Type B pancreatic cell (in vitro differentiated cells): Measurements from ENCODE around the gene CDC42EP5. TPM values are rescaled to one million over a fixed set of nuclear protein-coding genes. Genes with fewer than 3 reads are reported as not detected.
A peak's percentile ranks its signal among the peaks of the same experiment; 100 is the strongest.

ENCODE experiments used
- DNase-seq: peaks from one replicate; pipeline ENCODE4 v3.0.0; 2021; ENCODE audit warnings: mixed read lengths; ENCODE audit not compliant: unreplicated experiment; ENCODE audit errors: extremely low spot score
- H3K27ac Mint-ChIP-seq: 2 replicates; pipeline ENCODE4 v1.8.0; 2021; ENCODE audit warnings: mild to moderate bottlenecking, mixed read lengths
- H3K27me3 Mint-ChIP-seq: 2 replicates; pipeline ENCODE4 v1.8.0; 2021; ENCODE audit warnings: mixed read lengths
- H3K36me3 Mint-ChIP-seq: 2 replicates; pipeline ENCODE4 v1.8.0; 2021; ENCODE audit warnings: mixed read lengths
- H3K4me1 Mint-ChIP-seq: one replicate; pipeline ENCODE4 v1.8.0; 2021; ENCODE audit warnings: mixed read lengths; ENCODE audit not compliant: unreplicated experiment
- H3K4me3 Mint-ChIP-seq: 2 replicates; pipeline ENCODE4 v1.8.0; 2021; ENCODE audit warnings: mild to moderate bottlenecking, mixed read lengths
- H3K9me3 Mint-ChIP-seq: 2 replicates; pipeline ENCODE4 v1.8.0; 2021; ENCODE audit warnings: mixed read lengths
- CTCF ChIP-seq: fragments of 200-600 bp; sonication (generic); conservative IDR thresholded peaks from 2 replicates; pipeline ENCODE4 v1.5.0; 2021; ENCODE audit warnings: antibody characterized with exemption, mild to moderate bottlenecking
- total RNA-seq: library from RNA; stranded (reverse); gene quantifications from 2 replicates; pipeline ENCODE4 v1.2.1, GENCODE V29; 2021; ENCODE audit warnings: low replicate concordance

CDC42EP5 gene
- total RNA-seq, 1 donor from 2014 or later: 24.3 TPM

GRCh38 chr19:54416695-54417491 lies 56.2 kb downstream of the CDC42EP5 start:
- Mint-ChIP-seq H3K4me3 (peak overlapping the region; percentile 65), H3K9me3 (peaks cover 4% of the 10 kb centered on the region), H3K27ac (no peak overlapping the region), H3K27me3 (peaks cover 58% of the 10 kb centered on the region), H3K36me3 (peaks cover 5% of the 10 kb centered on the region), H3K4me1 (peaks cover 20% of the 10 kb centered on the region)
- TF ChIP-seq CTCF: no peak
- DNase-seq: no peak

GRCh38 chr19:54415901-54416673 lies 57.0 kb downstream of the CDC42EP5 start:
- H3K27ac Mint-ChIP-seq: no peak overlapping the region
- peak overlapping the region; percentile 78 for H3K4me3 Mint-ChIP-seq
- H3K9me3 Mint-ChIP-seq: peaks cover 4% of the 10 kb centered on the region
- no peak for DNase-seq
- peaks cover 5% of the 10 kb centered on the region for H3K36me3 Mint-ChIP-seq
- H3K27me3 Mint-ChIP-seq: peaks cover 57% of the 10 kb centered on the region
- peaks cover 20% of the 10 kb centered on the region for H3K4me1 Mint-ChIP-seq
- no peak for TF ChIP-seq CTCF

- peak; percentile 89 for TF ChIP-seq CTCF
- no peak for DNase-seq
- Mint-ChIP-seq H3K4me1 (peaks cover 20% of the 10 kb centered on the region), H3K27ac (no peak within 1 kb of the TSS), H3K36me3 (peaks cover 5% of the 10 kb centered on the region), H3K9me3 (peaks cover 4% of the 10 kb centered on the region), H3K27me3 (peaks cover 64% of the 10 kb centered on the region), H3K4me3 (peak within 1 kb of the TSS; percentile 78)
Observed at GRCh38 chr19:54415208-54415900, 57.7 kb downstream of the CDC42EP5 start, which contains the start of gene TTYH1. Gene TTYH1 (plus strand): TSS chr19:54415464. CDS start chr19:54415553, 89 bp downstream.

Other genes starting within 250 kb of the CDC42EP5 start
- not detected in 2 replicates for gene LILRA6, start 230.5 kb downstream of the CDC42EP5 start, total RNA-seq
- gene LILRB5, start 216.0 kb downstream of the CDC42EP5 start, total RNA-seq: not detected in 2 replicates
- not detected in 2 replicates for gene LILRB2, start 192.2 kb downstream of the CDC42EP5 start, total RNA-seq
- gene LILRA5, start 160.1 kb downstream of the CDC42EP5 start, total RNA-seq: not detected in 2 replicates
- gene LILRA4, start 134.1 kb downstream of the CDC42EP5 start, total RNA-seq: not detected in 2 replicates
- gene LAIR1, start 108.4 kb downstream of the CDC42EP5 start, total RNA-seq: not detected in 2 replicates
- 8.7 and 50.7 TPM in 2 replicates for gene TTYH1, start 57.8 kb downstream of the CDC42EP5 start, total RNA-seq
- gene LENG8, start 24.1 kb downstream of the CDC42EP5 start, total RNA-seq: 135 and 196 TPM in 2 replicates
- 3.9 and 4.2 TPM in 2 replicates for gene LENG9, start 9.5 kb downstream of the CDC42EP5 start, total RNA-seq
- not detected in 2 replicates for gene LAIR2, start 29.5 kb upstream of the CDC42EP5 start, total RNA-seq
- gene LILRA2, start 100.5 kb upstream of the CDC42EP5 start, total RNA-seq: not detected in 2 replicates
- not detected in 2 replicates for gene LILRA1, start 120.3 kb upstream of the CDC42EP5 start, total RNA-seq
- gene LILRB1, start 157.2 kb upstream of the CDC42EP5 start, total RNA-seq: not detected in 2 replicates
- not detected in 2 replicates for gene LILRB4, start 189.7 kb upstream of the CDC42EP5 start, total RNA-seq